Measurements from ENCODE around the gene KRTAP10-3.

GRCh38 chr21:44603911-44604310, 45.3 kb upstream of the KRTAP10-3 start:
- TF ChIP-seq EZH2 (IDR thresholded peaks at IDR 0.05; ENCODE audit: low read length) (no peak), CTCF (optimal IDR thresholded peaks at IDR 0.05 in 1 of 3, IDR thresholded peaks at IDR 0.05 in 1 of 3, conservative IDR thresholded peaks at IDR 0.05 in 1 of 3; ENCODE audit: extremely low read depth in 1 of 3, insufficient read depth in 2 of 3, low read length in 3 of 3) (no peak)

All from keratinocyte (primary cell).